ENCODE results near the gene SCN4B.

GRCh38 chr11:118090545-118091162 is 62.0 kb downstream of the SCN4B start:
- TF ChIP-seq CTCF (IDR thresholded peaks at IDR 0.05) (no peak), POLR2A (IDR thresholded peaks at IDR 0.05) (no peak)

All from Peyer's patch (tissue), 4 donors.